Medulla oblongata (tissue), 1 donor: ENCODE data around the gene ACIN1.
"Not testable (repeated sequence)": the region's sequence is repeated elsewhere in the genome, so short reads cannot be mapped to it uniquely, and the experiment has no call there.

Source experiments
- DNase-seq: peaks from one replicate; pipeline ENCODE4 v3.0.0-alpha.2; 2015; ENCODE audit errors: extremely low spot score

Gene ACIN1

DNA sequence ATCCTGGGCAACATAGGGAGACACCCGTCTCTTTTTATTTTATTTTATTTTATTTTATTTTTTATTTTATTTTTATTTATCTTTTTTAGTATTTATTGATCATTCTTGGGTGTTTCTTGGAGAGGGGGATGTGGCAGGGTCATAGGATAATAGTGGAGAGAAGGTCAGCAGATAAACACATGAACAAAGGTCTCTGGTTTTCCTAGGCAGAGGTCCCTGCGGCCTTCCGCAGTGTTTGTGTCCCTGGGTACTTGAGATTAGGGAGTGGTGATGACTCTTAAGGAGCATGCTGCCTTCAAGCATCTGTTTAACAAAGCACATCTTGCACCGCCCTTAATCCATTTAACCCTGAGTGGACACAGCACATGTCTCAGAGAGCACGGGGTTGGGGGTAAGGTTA, 12.7 kb upstream of the ACIN1 start:
- DNase-seq = not testable (repeated sequence)

DNA sequence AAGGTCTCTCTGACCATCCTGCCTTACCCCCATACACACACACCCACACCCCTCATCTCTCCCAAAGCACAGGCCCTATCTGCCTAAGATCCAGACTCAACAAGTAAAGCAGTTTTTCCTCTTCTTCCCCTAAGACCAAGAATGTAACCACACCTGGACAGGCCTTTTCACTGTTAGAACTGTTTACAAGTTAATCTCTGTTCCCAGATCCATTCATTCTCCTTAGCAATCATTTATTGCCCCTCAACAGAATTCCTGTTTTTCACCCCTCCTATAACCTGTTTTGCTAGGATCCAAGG, 11.8 kb upstream of the ACIN1 start:
- no peak for DNase-seq

DNA sequence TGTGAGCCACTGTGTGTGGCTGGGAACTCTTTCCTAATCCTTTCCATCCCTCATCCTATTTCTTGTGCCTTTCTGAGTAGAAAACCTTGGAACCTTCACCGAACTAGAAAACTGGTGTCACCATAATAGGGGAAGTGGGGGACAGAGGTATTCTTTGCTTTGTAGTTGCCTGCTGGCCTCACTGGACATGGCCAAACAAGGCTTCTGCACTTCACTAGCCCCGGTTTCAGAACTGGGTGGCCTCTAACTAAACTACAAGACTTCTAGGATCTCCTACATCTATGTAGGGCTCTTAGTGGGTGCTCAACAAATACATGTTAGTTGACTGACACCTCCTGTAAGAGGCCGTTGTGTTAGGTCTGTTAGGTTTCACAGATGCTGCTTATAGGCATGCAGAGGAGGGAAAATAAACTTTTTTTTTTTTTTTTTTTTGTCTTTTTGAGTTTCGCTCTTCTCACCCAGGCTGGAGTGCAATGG, 10.4 kb upstream of the ACIN1 start:
- DNase-seq = no peak

DNA sequence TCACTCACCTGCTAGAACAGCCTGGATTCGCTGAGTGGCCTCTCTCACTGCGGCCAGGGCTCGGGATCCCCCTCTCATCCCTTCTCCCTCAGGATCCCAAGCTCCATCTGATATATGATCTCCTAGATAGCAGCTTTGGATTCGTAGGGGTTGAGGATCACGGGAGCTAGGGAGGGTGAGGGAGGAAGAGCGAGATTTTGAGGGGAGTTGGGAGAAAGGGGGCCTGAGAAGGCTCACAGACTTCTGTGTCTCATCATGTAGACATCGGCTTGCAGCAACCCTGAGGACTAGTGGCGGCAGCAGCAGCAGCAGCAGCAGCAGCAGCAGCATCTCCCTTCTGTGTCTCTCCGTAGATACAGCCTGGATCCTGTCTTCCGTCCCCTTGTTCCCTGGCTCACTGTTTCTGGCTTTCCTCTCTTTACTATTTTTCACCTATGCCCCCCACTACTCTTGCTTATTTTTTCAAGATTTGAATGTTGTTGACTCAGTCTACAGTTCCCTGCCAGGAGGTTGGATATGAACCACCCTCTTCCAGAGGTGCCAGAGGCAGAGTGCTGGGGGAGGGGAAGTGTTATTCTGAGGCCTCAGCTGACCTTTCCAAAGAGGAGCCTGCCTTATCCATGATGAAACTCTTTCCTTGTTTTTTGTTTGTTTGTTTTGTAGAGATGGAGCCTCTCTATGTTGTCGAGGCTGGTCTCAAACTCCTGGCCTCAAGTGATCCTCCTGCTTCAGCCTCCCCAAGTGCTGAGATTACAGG, 9.8 kb upstream of the ACIN1 start, which contains the start of gene CIROP:
Gene CIROP, minus strand, starts transcription at position 399 of the 757 bp plus-strand sequence. Its CDS starts 69 bp downstream, at position 330.
- no peak for DNase-seq

DNA sequence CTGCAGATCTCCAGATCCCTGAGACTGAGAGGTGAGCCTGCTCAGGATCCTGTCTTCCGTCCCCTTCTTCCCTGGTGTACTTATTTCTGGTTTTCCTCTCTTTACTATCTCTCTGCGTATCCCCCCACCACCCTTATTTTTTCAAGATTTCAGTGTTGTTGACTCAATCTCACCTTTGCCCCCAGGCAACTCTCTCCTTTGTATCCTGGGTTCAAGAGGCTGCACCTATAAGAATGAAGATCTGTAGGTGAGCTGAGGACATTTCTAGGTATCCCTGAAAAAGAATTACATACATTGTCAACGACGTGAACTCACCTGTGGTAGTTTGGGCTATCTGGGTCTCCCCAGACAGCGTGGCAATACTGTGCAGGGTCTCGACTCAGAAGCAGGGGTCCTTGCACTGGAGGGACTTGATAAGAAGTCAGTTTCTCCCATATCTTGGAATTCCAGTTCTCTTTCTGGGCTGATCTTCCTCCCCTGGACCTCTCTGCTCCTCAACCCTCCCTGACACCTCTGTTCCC, 9.2 kb upstream of the ACIN1 start:
- no peak for DNase-seq

DNA sequence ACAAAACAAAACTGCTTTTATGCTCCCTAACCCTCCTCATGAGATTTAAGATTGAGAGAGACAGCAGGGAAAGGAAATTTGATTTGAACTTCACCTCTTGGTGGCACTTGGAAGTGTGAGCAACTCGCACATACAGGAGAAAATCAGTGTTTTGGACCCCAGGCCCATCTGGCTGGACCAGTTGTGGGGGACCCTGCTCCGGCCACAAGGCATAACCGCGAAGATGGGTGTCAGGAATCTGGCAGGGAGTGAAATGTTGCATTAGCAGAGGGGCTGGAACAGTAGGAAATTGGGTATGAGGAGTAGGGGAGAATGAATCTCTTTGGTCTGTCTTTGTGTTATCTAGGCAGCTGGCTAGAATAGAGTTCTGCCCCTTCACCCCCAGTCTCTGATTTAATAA, 8.6 kb upstream of the ACIN1 start:
- no peak for DNase-seq

DNA sequence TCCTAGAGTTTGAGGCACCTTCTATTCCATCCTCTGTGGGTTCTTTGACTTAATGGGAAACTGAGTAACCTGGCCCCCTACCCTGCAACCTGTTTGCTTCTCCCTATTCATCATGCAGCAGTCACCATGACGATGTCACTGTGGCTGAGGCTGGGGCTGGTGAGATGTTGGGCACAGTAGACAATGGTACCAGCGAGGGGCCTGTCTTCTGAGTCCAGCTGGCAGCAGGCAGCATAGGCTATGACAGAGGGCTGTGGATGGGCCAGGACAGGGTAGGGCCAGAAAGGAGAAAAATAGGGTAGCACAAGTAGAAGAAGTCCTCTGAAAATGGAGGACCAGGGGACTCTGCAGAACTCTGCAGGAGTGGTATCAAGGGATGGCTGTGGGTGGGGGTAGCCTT, 7.9 kb upstream of the ACIN1 start:
- peak; percentile 35 for DNase-seq

DNA sequence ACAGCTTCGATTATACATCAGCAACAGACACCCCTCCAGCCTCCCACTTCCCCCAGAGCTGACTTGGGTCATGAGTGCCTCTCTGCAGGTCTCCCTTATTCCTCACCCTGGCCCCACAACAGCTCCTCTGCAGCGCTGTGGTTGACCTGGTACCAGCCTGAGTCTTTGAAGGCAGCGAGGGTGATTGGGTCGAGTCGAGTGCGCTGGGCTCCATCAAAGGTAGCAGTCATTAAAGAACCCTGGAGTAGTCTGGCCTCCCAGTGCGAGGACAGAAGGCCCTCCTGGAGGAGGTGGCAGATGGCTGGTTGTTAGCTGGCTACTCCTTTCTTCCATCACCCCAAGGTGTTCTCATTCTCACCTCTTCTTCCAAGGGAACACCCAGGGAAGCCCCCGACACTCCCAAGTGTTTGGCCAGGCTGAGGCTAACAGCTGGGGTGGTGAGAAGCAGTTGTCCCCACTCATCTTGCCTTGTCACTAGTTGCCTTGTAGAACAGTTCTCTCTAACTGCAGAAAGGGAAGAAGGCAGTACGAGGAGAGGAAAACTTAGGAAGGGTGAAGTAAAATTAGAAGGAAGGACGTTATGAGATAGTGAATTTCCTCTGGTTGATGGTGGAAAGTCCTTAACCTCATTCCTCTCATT, 7.2 kb upstream of the ACIN1 start:
- no peak for DNase-seq

DNA sequence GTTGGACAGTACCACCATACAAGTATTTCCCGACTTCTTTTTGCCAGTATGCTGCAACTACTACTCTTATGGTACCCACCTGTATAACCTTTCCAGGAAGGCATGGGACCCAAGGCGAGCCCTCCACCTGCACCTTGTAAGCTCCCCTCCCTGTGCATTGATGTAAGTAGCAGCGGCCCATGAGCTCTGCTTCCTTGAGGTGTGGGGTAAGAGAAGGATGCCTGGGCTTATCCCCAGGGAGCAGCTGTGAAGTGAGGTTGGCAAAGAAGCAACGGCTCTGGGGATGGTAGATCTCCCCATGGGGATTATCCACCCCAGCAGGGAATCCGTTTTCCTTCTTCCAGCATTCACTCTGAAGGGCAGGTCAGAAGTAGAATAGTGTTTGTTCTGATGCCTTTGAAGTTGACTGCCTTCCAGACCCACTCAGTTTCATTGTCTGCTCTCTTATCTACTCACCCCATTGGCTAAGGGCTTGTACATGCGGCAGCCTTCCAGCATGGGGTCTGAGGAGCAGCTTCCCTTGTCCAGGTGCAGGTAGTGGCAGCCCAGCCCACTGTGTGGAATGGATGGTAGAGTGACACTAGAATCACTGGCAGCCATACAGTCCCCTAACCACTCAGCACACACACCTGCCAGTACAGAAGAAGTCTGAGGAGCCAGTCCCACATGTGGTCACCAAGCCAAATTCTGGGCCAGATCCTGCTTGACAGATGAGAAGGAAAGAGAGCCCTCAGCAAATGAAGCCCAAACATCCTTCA, 6.5 kb upstream of the ACIN1 start:
- no peak for DNase-seq

DNA sequence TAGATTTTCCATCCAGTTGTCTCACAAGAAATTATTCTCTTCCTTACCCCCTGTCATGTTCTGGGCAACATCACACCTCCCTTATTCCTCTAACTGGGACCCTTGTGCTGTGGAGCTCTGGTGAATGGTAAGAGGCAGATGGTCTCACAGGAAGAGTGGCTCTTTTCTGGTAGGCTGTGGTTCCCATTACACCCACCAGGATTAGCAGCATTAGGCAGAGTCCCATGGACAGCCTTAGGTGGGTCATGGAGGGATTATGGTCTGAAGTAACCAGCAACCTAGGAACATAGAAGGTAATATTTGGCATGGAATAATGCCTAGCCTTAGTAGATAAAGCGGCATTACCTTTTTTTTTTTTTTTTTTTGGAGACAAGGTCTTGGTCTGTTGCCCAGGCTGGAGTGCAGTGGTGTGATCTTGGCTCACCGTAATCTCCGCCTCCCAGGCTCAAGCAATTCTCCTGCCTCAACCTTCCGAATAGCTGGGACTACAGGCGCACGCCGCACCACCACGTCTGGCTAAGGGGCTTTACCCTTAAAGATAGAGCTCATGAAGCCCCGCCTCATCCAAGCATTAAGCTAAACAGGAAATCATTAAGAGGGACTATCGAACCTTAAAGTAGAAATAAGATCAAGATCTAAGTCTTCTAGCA, 4.4 kb upstream of the ACIN1 start:
- DNase-seq = no peak

DNA sequence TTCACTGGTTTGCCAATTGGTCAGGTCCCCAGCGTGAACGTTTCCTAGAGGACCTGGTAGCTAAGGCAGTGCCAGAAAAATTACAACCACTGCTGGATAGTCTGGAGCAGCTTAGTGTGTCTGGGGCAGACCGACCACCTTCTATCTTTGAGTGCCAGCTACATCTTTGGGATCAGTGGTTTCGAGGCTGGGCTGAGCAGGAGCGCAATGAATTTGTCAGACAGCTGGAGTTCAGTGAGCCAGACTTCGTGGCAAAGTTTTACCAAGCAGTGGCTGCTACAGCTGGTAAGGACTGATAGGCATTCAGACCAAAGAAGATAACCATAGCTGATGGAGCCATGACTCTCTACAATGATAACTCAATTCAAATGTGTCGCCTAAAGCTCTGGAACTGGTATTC, 2.9 kb upstream of the ACIN1 start:
- no peak for DNase-seq

DNA sequence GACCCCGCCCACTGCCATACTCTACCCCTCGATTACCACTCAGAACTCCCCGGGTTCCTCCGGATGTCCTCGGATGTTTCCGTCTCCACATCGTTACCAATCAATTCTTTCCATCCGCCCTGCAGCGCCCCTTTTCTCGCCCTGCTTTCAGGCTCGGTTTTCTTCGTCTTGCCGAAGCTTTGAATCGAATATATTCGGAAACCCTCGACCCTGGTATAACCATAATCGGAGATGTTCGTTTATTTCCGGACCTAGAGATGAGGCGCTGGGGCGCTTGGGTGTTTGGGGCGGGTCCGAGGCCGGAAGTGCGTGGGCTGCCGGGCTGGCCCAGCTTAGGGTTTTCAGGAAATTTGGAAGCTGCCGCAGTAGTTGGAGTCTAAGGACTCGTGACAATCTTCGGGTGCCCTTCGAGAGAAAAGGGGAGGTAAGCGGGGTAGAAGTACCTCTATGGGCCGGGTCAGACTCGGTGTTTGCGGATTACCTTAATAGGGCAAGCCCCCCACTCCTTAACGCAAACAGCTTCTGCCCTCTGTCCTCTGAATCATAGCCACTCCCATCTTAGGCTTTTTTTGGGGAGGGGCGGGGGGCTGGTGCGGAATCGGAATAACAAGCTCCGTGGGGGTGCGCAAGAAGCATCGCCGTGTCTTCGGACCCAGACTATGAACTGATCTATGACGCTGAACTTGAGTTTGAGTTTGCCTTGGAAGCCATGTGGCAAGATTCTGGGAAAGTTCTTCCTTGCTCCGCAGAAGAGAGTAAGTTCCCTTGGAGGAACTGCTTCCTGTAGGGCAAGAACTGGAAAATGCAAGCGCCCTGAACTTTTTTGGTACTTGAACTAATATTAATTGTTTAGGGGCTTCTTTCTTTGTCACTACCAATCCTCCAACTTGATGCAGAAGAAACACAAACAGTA, 516 bp upstream of the ACIN1 start, which contains the start of gene C14orf119:
Gene C14orf119, plus strand, starts transcription at position 310 of the 913 bp plus-strand sequence. CDS start 2,154 bp downstream, outside the sequence.
- peak; percentile 100 for DNase-seq

DNA sequence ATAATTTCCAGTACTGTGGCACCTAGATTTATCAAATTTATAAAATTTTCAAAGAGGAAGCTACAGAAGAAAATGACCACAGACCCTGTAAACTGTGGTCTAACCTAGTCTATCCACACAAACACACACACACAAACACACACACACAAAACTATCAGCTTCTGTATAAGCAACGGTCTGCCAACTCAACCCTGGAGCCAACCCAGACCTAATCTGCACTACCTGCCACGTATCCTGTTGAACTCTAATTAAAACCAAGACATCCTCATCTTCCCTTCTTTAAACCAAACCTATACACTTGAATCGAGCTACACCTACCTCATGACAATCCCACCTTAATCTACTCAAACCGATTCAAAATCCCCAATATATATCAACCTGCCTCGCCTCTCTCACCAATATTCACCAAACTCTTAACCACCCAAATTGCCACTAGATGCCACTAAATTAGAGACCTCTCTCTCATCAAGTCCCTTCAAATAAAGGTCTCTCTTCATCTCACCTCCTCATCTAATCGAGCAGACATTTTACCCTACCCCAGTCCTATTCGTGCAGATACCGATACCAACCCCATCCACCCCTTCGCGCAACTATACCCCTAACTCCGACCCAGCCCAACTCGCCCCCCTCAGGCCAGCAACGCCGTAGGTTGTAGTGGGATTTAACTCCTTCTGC, 808 bp downstream of the ACIN1 start:
- DNase-seq = no peak

DNA sequence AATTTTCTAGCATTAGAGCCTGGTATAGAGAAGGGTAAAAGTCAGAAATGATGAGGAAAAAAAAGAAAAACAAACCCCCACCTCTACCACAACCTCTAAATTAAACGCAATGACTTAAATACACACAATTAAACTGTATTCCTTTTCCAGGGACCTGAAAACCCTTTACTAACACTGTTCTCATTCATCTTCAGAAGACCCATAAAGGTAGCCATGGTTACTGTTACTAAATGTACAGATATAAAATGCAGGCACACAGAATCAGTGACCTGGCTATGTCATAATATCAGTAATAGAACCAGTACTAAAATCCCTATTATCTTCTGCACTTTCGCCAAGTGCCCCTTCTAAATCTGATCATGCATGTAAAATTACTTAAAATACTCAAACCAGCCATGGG, 1.4 kb downstream of the ACIN1 start:
- DNase-seq = no peak

DNA sequence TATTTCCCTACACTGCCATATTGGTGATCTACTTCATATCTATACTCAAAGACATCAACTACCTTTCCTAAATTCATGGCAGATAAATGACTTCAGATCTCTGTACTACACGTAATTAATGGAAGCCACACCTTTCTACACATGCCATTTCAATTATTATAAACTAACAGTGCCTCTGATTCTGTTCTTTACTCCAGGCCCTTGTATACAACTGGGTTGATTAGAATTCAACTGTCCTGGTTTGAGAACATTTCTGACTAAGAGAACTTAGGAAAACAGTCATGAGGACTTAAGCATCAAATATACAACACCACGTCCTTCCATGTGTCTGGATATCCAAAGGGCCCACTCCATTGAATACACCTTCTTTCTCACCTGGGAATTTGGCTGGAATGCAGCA, 1.8 kb downstream of the ACIN1 start:
- DNase-seq = no peak

DNA sequence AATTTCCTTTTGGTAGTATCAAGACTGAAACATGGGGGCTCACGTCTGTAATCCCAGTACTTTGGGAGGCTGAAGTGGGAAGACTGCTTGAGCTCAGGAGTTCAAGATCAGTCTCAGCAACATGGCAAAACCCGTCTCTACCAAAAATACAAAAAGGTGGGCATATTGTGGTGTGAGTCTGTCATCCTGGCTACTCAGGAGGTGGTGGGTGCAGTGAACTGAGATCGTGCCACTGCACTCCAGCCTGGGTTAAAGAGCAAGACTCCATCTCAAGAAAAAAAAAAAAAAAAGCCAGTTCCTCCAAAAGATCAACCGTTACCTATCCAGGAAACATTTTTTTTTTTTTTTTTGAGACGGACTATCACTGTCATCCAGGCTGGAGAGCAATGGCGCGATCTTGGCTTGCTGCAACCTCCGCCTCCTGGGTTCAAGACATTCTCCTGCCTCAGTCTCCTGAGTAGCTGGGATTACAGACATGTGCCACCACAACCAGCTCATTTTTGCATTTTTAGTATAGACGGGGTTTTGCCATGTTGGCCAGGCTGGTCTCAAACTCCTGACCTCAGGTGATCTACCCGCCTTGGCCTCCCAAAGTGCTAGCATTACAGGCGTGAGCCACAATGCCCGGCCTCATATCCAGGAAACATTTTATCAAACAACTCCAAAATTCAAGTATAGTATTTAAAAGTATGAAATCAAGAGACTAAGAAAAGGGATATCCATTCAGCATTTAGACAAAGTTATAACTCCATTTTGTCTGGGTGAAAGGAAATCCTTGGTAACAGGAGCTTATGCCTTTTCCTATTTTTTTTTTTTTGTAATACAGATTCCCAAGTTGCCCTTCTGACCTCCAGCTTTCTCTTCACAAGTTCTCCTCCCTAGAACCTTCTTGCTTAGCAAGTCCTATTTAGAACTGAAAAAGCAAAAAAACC, 3.4 kb downstream of the ACIN1 start:
- DNase-seq = no peak

DNA sequence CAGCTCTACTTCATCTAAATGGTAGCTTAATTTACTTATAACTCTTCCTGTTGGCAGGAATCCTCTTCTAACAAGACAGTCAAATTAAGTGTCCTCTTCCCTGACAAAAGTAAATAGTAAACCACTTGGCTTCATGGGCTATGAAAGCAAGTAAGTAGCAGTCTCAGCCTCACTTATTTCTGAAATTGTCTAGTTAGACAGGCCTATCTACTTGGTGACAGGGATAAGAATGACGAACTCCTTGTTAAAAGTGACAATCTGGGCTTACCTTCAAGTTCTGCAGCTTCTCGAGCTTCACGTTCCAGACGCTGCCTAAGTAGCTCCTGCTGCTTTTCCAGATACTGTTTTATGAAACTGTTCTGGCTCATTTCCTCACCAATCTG, 4.7 kb downstream of the ACIN1 start:
- no peak for DNase-seq

DNA sequence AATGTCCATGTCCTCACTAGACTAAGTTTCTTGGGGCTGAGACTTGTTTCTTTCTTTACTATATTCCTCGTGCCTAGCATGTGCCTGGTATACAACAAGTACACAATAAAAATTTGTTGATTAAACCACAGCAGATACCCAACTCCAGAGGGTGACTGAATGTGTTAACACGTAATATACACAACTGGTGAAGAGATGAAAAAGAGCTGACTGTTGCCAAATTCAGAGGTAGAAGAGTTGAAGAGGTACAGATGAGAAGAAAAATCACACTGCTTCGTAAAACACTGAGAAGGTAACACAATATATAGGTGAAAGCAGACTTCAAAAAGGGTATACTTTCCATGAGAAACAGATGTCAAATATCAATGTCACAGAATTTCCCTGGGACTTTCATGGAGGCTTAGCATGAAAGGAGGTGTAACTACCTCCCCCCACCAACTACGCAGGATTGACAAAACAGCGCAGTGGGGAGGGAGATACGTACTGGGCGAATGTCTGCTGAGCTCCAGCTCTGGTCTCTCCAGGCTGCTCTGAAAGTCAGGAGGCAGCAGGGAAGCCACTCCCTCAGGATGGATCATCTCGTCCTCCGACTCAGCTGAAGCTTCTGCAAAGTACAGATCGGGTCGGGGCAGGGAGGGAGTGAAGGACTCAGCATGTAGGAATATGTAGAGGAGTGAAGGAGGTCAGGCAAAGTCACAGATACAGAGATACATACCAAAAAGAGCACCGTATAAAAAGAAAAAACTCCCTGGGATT, 5.3 kb downstream of the ACIN1 start:
- no peak for DNase-seq
